Activated CD4-positive, alpha-beta T cell treated with anti-CD3 and anti-CD28 coated beads for 36 hours (primary cell): ENCODE measurements around the gene CD3D. TPM values are rescaled to one million over a fixed set of nuclear protein-coding genes. Genes with fewer than 3 reads are reported as not detected.
A peak's percentile ranks its signal among the peaks of the same experiment; 100 is the strongest.
"Not testable (repeated sequence)": the region's sequence is repeated elsewhere in the genome, so short reads cannot be mapped to it uniquely, and the experiment has no call there.

ENCODE experiments used
- ATAC-seq: fragments of 200-7000 bp; cut with Tn5 transposase; one replicate; pipeline ENCODE4 v1.10.0; 2021; ENCODE audit warnings: mild to moderate bottlenecking, moderate library complexity
- CTCF ChIA-PET: fragments of 350-600 bp; sonication (Branson Sonifier 250); formaldehyde crosslinking; loops from one replicate; lab custom pipeline; 2021; ENCODE audit warnings: antibody characterized with exemption; lab: Charles Lee
- POLR2A ChIA-PET: fragments of 350-600 bp; sonication (Branson Sonifier 250); formaldehyde crosslinking; loops from one replicate; lab custom pipeline; 2021; ENCODE audit warnings: antibody characterized with exemption, inconsistent platforms; lab: Charles Lee
- DNase-seq: peaks from one replicate; pipeline ENCODE4 v3.0.0-alpha.2; 2020
- H3K27ac Mint-ChIP-seq: one replicate; pipeline ENCODE4 v1.8.0; 2021; ENCODE audit warnings: mixed read lengths
- H3K27me3 Mint-ChIP-seq: one replicate; pipeline ENCODE4 v1.8.0; 2021; ENCODE audit warnings: mixed read lengths
- H3K36me3 Mint-ChIP-seq: one replicate; pipeline ENCODE4 v1.8.0; 2021; ENCODE audit warnings: low read depth, mixed read lengths
- H3K4me1 Mint-ChIP-seq: one replicate; pipeline ENCODE4 v1.8.0; 2021; ENCODE audit warnings: mixed read lengths
- H3K4me3 Mint-ChIP-seq: one replicate; pipeline ENCODE4 v1.8.0; 2021; ENCODE audit warnings: mild to moderate bottlenecking, moderate library complexity, mixed read lengths
- H3K9me3 Mint-ChIP-seq: one replicate; pipeline ENCODE4 v1.8.0; 2021; ENCODE audit warnings: low read depth, mixed read lengths
- intact Hi-C, 2 experiments: fragments of 100-400 bp; cut with DNase I in 1 of 2; cut with micrococcal nuclease in 1 of 2; formaldehyde crosslinking; loops; one replicate each; pipeline versions ENCODE4 v1.14.2 to v1.15.1; 2022 to 2024; cut with DNase I, micrococcal nuclease
- total RNA-seq, 2 experiments: library from RNA; stranded (reverse); gene quantifications; one replicate each; pipeline ENCODE4 v1.2.3, GENCODE V29; 2021

CD3D gene
- total RNA-seq, 2 experiments from 2014 or later, result 305 to 331 TPM

GRCh38 chr11:118318581-118319336 lies 23.7 kb downstream of the CD3D start:
- no peak for ATAC-seq
- H3K4me1 Mint-ChIP-seq, result peaks cover 85% of the 10 kb centered on the region
- H3K9me3 Mint-ChIP-seq, result peaks cover 2% of the 10 kb centered on the region
- CTCF ChIA-PET, result interaction anchor here (0.7 to 1.1 kb wide), 2 partner anchors 26 to 33 kb away, joined by 3 to 4 read pairs; no protein-coding TSS in a partner anchor
- no peak for DNase-seq
- POLR2A ChIA-PET, result no interaction called here
- no peaks in the 10 kb centered on the region for H3K27me3 Mint-ChIP-seq
- intact Hi-C loops, result no loop called here
- H3K36me3 Mint-ChIP-seq, result peaks cover 46% of the 10 kb centered on the region
- H3K4me3 Mint-ChIP-seq, result no peak overlapping the region
- peak overlapping the region; percentile 59 for H3K27ac Mint-ChIP-seq

- ChIA-PET CTCF (interaction anchor here (0.6 kb wide), 1 partner anchor 36 kb away, joined by 3 read pairs; no protein-coding TSS in a partner anchor), POLR2A (no interaction called here)
- DNase-seq (no peak), ATAC-seq (no peak)
- Mint-ChIP-seq H3K36me3 (peaks cover 45% of the 10 kb centered on the region), H3K4me3 (no peak overlapping the region), H3K27me3 (no peaks in the 10 kb centered on the region), H3K9me3 (peaks cover 2% of the 10 kb centered on the region), H3K4me1 (peaks cover 86% of the 10 kb centered on the region), H3K27ac (peak overlapping the region; percentile 53)
- intact Hi-C loops, result no loop called here
Measured at GRCh38 chr11:118318124-118318523, 24.4 kb downstream of the CD3D start.

- ATAC-seq, result no peak
- POLR2A ChIA-PET, result no interaction called here
- H3K4me1 Mint-ChIP-seq, result peaks cover 88% of the 10 kb centered on the region
- H3K4me3 Mint-ChIP-seq, result no peak overlapping the region
- no peak for DNase-seq
- H3K36me3 Mint-ChIP-seq, result peaks cover 62% of the 10 kb centered on the region
- CTCF ChIA-PET, result interaction anchor here (0.7 to 1.5 kb wide), 6 partner anchors 9 to 30 kb away, joined by 3 to 5 read pairs (median 4); partner anchors contain the start of genes CD3D, CD3E and CD3G
- H3K27me3 Mint-ChIP-seq, result no peaks in the 10 kb centered on the region
- intact Hi-C loops, result no loop called here
- H3K27ac Mint-ChIP-seq, result peak overlapping the region; percentile 78
- peaks cover 4% of the 10 kb centered on the region for H3K9me3 Mint-ChIP-seq
Measured at GRCh38 chr11:118314988-118315411, 27.5 kb downstream of the CD3D start.

GRCh38 chr11:118313242-118313641 lies 29.3 kb downstream of the CD3D start:
- POLR2A ChIA-PET, result no interaction called here
- CTCF ChIA-PET, result interaction anchor here (0.7 to 1.2 kb wide), 3 partner anchors 13 to 56 kb away, joined by 3 to 6 read pairs (median 4); no protein-coding TSS in a partner anchor
- peaks cover 87% of the 10 kb centered on the region for H3K4me1 Mint-ChIP-seq
- ATAC-seq (no peak), DNase-seq (no peak)
- peaks cover 3% of the 10 kb centered on the region for H3K9me3 Mint-ChIP-seq
- intact Hi-C loops, result no loop called here
- no peak overlapping the region for H3K4me3 Mint-ChIP-seq
- peaks cover 73% of the 10 kb centered on the region for H3K36me3 Mint-ChIP-seq
- H3K27ac Mint-ChIP-seq, result no peak overlapping the region
- no peaks in the 10 kb centered on the region for H3K27me3 Mint-ChIP-seq

DNA sequence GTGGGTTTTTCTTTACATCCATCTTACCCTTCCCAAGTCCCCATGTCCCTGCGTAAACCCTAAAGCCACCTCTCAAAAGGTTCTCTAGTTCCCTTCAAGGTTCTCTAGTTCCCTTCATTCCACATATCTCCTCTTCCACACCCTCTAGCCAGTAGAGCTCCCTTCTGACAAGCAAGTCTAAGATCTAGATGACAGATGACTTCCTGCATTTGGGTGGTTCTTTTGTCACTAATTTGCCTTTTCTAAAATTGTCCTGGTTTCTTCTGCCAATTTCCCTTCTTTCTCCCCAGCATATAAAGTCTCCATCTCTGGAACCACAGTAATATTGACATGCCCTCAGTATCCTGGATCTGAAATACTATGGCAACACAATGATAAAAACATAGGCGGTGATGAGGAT lies 30.2 kb downstream of the CD3D start:
- ATAC-seq, result no peak
- peaks cover 3% of the 10 kb centered on the region for H3K9me3 Mint-ChIP-seq
- POLR2A ChIA-PET, result no interaction called here
- peaks cover 77% of the 10 kb centered on the region for H3K36me3 Mint-ChIP-seq
- intact Hi-C loops, result no loop called here
- H3K27ac Mint-ChIP-seq, result peak overlapping the region; percentile 74
- no peak overlapping the region for H3K4me3 Mint-ChIP-seq
- no peak for DNase-seq
- H3K27me3 Mint-ChIP-seq, result no peaks in the 10 kb centered on the region
- CTCF ChIA-PET, result interaction anchor here (0.7 to 2.0 kb wide), 9 partner anchors 9 to 114 kb away, joined by 3 to 12 read pairs (median 5); partner anchors contain the start of gene CD3D
- peaks cover 91% of the 10 kb centered on the region for H3K4me1 Mint-ChIP-seq

GRCh38 chr11:118311518-118311917 lies 31.0 kb downstream of the CD3D start:
- no peaks in the 10 kb centered on the region for H3K27me3 Mint-ChIP-seq
- intact Hi-C loops, result no loop called here
- CTCF ChIA-PET, result interaction anchor here (0.7 to 2.0 kb wide), 12 partner anchors 8 to 113 kb away, joined by 3 to 12 read pairs (median 4); partner anchors contain the start of genes CD3D and JAML
- POLR2A ChIA-PET, result interaction anchor here (0.6 kb wide), 1 partner anchor 112 kb away, joined by 6 read pairs; no protein-coding TSS in a partner anchor
- H3K9me3 Mint-ChIP-seq, result peaks cover 3% of the 10 kb centered on the region
- ATAC-seq (no peak), DNase-seq (no peak)
- no peak overlapping the region for H3K4me3 Mint-ChIP-seq
- H3K27ac Mint-ChIP-seq, result peak overlapping the region; percentile 74
- H3K4me1 Mint-ChIP-seq, result peaks cover 91% of the 10 kb centered on the region
- H3K36me3 Mint-ChIP-seq, result peaks cover 79% of the 10 kb centered on the region

DNA sequence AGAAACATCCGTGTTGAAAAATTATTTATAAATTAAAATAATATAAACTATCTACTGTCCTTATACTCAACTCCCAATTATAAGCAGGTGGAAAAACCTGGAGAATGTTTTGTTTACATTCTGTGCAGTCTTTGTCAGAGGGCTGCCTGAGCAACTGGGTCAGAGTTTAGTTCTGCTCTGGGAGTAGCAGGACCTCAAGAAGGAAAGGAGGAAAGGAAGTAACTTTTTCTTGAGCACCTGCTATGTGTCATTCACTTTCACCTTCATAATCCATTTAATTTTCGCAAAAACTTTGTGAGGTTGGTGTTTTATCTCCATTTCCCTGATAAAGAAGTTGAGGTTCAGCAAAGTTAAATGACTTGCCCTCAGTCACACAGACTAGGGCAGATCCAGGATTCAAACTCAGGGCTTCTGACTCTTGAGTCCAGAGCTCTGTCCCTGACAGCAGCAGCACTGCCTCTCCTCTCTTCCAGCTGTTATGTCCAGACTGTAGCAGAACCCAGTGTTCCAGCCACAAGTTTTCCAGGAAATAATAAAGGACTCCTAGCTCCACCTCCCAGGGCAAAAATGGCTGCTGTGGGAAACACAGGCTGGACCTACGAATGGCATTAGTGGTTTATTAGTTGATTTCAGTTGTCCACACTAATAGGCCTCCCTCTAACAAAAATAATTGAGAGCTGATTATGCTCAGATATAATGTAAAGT lies 31.6 kb downstream of the CD3D start:
- no peak for DNase-seq
- Mint-ChIP-seq H3K4me3 (no peak overlapping the region), H3K4me1 (peaks cover 87% of the 10 kb centered on the region), H3K27me3 (no peaks in the 10 kb centered on the region), H3K9me3 (peaks cover 3% of the 10 kb centered on the region), H3K27ac (peak overlapping the region; percentile 62), H3K36me3 (peaks cover 83% of the 10 kb centered on the region)
- intact Hi-C loops, result no loop called here
- no peak for ATAC-seq
- ChIA-PET CTCF (interaction anchor here (0.6 to 2.0 kb wide), 11 partner anchors 12 to 112 kb away, joined by 3 to 12 read pairs (median 5); partner anchors contain the start of gene JAML), POLR2A (interaction anchor here (0.6 kb wide), 2 partner anchors 89 to 111 kb away, joined by 3 to 6 read pairs; no protein-coding TSS in a partner anchor)

GRCh38 chr11:118310271-118310670 lies 32.2 kb downstream of the CD3D start:
- intact Hi-C loops, result no loop called here
- no peak for ATAC-seq
- Mint-ChIP-seq H3K4me3 (peak overlapping the region; percentile 26), H3K27ac (peak overlapping the region; percentile 79), H3K4me1 (peaks cover 82% of the 10 kb centered on the region), H3K36me3 (peaks cover 83% of the 10 kb centered on the region), H3K9me3 (peaks cover 3% of the 10 kb centered on the region), H3K27me3 (no peaks in the 10 kb centered on the region)
- CTCF ChIA-PET, result interaction anchor here (1.5 to 2.0 kb wide), 3 partner anchors 26 to 112 kb away, joined by 4 to 11 read pairs (median 7); no protein-coding TSS in a partner anchor
- no peak for DNase-seq
- POLR2A ChIA-PET, result interaction anchor here (0.6 kb wide), 1 partner anchor 89 kb away, joined by 3 read pairs; no protein-coding TSS in a partner anchor

DNA sequence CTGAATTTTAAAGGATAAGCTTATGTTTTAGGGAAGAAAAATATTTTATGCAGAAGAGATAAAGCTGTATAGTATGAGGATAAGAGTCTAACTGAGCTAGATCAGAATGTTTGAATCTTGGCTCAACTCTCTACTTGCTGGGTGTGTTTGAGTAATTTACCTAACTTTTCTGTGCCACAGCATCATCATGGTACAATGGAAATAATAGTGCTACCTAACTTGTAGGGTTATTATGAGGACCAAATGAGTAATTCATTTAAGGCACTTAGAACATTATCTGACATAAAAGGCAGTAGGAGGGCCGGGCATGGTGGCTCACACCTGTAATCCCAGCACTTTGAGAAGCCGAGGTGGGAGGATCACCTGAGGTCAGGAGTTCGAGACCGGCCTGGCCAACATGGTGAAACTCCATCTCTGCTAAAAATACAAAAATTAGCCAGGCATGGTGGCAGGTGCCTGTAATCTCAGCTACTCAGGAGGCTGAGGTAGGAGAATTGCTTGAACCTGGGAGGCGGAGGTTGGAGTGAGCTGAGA lies 33.4 kb downstream of the CD3D start:
- Mint-ChIP-seq H3K4me1 (peaks cover 78% of the 10 kb centered on the region), H3K36me3 (peaks cover 81% of the 10 kb centered on the region), H3K27ac (peak overlapping the region; percentile 99), H3K4me3 (peak overlapping the region; percentile 13)
- DNase-seq (peak; percentile 59), ATAC-seq (peak; percentile 27)
- CTCF ChIA-PET, result interaction anchor here (0.5 to 2.7 kb wide), 15 partner anchors 13 to 306 kb away, joined by 3 to 15 read pairs (median 3); partner anchors contain the start of genes CD3D, CD3G and UBE4A
- not testable (repeated sequence) for H3K9me3 Mint-ChIP-seq, H3K27me3 Mint-ChIP-seq
- intact Hi-C loops, result loop anchor here (1.0 to 10.0 kb wide), 9 partner anchors 30 to 494 kb away; partner anchors contain the start of genes ARCN1 (in 1 of the 2) and ATP5MG (in 1 of the 2)
- POLR2A ChIA-PET, result interaction anchor here (0.6 to 1.7 kb wide), 8 partner anchors 28 to 481 kb away, joined by 3 to 6 read pairs (median 4); partner anchors contain the start of genes CD3D and JAML

GRCh38 chr11:118306556-118306955 lies 35.9 kb downstream of the CD3D start:
- H3K27ac Mint-ChIP-seq, result peak overlapping the region; percentile 99
- peaks cover 80% of the 10 kb centered on the region for H3K4me1 Mint-ChIP-seq
- H3K9me3 Mint-ChIP-seq, result peaks cover 3% of the 10 kb centered on the region
- peak overlapping the region; percentile 99 for H3K4me3 Mint-ChIP-seq
- DNase-seq (peak; percentile 77), ATAC-seq (peak; percentile 42)
- H3K27me3 Mint-ChIP-seq, result no peaks in the 10 kb centered on the region
- intact Hi-C loops, result loop anchor here (1.0 to 10.0 kb wide), 9 partner anchors 38 to 492 kb away; partner anchors contain the start of genes ARCN1 (in 1 of the 2), ATP5MG (in 1 of the 2) and CD3G (in 1 of the 2)
- ChIA-PET CTCF (interaction anchor here (0.6 to 2.7 kb wide), 5 partner anchors 11 to 41 kb away, joined by 4 to 9 read pairs (median 5); no protein-coding TSS in a partner anchor), POLR2A (interaction anchor here (4.3 kb wide), 1 partner anchor 35 kb away, joined by 23 read pairs; the partner anchor contains the start of gene CD3D)
- peaks cover 63% of the 10 kb centered on the region for H3K36me3 Mint-ChIP-seq
